Measurements from ENCODE around the gene VAMP1.
"Not testable (repeated sequence)": the region's sequence is repeated elsewhere in the genome, so short reads cannot be mapped to it uniquely, and the experiment has no call there.

VAMP1 gene

DNA sequence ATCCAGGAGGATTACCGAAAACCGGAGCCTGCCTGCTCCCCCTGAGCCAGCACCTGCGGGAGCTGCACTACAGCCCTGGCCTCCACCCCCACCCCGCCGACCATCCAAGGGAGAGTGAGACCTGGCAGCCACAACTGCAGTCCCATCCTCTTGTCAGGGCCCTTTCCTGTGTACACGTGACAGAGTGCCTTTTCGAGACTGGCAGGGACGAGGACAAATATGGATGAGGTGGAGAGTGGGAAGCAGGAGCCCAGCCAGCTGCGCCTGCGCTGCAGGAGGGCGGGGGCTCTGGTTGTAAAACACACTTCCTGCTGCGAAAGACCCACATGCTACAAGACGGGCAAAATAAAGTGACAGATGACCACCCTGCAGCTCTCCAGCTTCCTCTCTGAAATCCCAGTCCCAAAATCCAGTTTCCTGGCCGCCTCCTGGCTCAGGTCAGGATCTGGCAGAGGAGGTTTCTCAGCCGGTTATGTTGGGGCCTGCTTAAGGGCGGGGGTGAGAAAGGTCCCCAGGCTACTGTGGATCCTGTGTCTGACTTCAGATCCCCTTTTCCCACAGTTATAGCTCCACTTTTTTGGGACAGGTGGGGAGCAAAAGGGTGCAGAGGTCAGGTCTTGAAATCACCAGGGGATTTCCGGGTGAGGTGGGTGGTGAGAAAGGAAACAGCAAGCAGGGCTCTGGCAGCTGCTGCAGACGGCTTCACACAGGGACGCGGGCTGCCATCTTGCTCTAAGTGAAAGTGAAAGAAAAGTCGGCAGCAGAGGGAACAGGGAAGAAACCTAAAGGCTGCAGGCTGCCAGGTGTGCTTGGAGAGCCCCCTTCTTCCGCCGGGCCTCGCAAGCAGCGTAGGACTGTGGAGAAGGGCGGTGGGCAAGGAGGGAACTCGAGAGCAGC, 18.9 kb downstream of the VAMP1 start, which contains the start of gene TAPBPL:
Gene TAPBPL, plus strand, starts transcription at position 695 of the 897 bp plus-strand sequence. CDS start 207 bp downstream, outside the sequence.
- ATAC-seq, result peak; percentile 87 to 89

DNA sequence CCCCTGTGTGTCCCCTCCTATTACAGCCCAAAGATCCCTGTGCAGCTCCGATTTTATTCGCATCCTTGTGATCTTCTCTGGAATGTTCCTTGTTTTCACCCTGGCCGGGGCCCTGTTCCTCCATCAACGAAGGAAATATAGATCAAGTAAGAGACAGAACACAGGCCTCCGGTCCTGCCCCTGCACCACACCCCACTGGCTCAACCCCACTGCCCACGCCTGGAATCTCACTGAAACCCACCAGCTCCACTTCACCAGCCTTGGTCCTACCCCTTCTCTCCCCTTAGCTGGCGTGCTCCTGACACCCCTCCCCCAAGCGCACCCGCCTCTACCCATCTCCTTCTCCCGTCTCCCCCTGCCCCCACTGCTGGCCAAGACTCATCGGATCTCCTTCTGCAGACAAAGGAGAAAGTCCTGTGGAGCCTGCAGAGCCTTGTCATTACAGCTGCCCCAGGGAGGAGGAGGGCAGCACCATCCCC, 19.6 kb downstream of the VAMP1 start:
- no peak for ATAC-seq

DNA sequence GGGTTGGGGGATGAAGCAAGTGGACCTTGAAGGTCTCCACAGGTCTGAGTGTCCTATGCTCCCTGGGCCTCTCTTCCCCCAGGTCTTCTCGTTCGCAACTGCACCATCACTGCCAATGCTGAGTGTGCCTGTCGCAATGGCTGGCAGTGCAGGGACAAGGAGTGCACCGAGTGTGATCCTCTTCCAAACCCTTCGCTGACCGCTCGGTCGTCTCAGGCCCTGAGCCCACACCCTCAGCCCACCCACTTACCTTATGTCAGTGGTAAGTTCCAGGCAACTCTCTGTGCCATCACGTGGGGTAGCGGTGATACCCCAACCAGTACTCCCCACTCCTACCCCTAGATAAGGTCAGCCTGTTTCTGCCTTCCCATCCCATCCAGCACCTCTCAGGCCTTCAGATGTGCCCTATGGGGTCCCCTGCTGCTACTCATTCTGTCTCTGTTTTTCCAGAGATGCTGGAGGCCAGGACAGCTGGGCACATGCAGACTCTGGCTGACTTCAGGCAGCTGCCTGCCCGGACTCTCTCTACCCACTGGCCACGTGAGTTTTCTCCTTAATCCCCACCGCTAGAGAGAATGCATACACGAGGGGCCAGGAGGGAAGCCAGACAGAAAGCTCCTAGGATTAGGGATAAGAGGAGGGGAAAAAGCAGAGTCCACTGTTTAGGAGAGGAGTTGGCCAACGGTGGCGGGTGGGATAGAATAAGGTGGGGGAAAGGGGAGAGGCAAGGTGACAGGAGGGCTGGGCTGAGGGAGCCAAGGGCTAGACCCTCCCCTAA, 20.2 kb downstream of the VAMP1 start:
- ATAC-seq, result no peak

DNA sequence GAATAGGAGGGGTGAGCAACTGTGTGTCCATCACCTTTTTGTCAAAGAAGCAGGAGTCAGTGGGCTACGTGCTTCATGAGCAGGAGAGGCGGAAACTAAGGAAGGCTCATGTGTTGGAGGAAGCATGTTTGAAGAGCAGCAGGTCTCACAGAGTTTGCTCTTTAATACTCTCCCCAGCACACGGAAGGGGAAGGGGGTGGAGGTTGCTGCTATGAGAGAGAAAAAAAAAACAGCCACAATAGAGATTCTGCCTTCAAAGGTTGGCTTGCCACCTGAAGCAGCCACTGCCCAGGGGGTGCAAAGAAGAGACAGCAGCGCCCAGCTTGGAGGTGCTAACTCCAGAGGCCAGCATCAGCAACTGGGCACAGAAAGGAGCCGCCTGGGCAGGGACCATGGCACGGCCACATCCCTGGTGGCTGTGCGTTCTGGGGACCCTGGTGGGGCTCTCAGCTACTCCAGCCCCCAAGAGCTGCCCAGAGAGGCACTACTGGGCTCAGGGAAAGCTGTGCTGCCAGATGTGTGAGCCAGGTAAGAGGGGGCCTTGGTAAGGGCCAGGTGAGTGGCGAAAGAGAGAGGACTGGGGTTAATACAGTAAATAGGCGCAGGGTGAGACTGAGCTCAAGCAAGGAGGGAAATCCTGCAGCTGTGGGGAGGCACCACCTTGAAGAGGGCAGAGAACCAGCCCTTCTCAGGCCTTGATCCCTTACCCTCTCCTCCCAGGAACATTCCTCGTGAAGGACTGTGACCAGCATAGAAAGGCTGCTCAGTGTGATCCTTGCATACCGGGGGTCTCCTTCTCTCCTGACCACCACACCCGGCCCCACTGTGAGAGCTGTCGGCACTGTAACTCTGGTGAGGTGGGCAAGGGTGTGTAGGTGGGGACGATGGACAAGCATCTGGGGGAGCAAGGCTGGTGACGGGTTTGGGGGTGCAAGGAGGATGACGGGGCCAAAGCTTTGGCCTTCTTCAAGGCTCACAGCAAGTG, 25.5 kb downstream of the VAMP1 start, which contains the start of gene CD27:
Gene CD27, plus strand, starts transcription at position 252 of the 985 bp plus-strand sequence. Its CDS starts 141 bp downstream, at position 393.
- peak; percentile 16 to 20 for ATAC-seq

DNA sequence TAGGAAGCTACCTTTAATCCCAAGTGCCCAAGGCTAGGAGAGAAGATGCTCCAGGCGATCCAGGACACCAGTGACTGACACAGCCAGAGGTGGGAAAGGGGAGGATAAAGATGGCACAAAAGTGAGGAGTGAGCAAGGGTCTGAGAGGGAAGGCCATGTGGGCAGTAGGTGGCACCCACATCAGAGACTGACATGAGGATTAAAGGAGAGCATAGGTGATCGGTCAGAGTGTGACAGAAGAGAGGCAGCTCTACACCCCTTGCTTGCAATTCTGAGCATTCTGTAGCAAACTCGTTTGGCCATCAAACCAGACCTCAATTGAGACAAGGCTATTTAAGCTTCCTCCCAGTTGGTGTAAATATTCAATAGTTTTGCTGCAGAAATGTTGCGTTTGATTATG, 26.4 kb downstream of the VAMP1 start:
- ATAC-seq, result no peak

DNA sequence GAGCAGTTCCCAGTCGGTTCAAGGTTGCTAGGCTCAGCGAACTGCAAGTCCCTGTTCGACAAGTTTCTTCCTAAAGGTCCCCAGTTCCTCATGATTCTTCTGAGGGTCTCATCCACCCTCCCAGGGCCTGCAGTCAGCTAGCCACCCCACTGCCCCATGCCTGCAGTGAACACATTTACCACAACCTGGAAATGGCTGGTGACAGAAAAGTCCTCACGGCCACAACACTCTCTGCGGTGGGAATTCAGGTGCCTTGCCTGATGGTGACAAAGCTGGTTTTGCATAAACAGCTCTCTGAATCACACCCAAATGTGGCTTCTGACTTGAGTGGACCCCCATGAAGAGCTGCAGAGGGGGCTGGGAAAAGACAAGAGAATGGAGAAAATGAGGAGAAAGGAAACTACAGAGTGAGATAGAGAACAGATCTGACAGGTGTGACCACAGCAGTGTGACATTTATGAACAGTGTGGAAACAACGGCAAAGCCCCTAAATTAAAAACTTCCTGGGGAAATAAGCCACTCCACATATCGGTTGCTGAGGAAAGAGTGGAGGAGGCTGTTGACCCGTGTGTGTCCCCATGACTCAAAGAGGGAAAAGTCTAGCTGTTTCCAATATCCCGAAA, 27.0 kb downstream of the VAMP1 start:
- peak; percentile 80 to 81 for ATAC-seq

DNA sequence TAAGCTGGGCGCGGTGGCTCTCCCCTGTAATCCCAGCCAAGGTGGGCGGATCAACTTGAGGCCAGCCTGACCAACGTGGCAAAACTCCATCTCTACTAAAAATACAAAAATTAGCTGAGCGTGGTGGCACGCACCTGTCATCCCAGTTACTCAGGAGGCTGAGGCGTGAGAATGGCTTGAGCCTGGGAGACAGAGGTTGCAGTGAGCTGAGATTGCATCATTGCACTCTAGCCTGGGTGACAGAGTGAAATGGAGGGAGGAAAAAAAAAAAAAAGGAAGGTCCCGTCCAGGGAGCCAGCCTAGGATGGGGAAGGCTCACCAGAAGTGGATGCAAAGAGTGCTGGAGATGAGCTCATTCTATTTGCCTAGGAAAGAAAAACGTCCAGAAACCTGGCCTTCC, 27.6 kb downstream of the VAMP1 start:
- ATAC-seq, result no peak

DNA sequence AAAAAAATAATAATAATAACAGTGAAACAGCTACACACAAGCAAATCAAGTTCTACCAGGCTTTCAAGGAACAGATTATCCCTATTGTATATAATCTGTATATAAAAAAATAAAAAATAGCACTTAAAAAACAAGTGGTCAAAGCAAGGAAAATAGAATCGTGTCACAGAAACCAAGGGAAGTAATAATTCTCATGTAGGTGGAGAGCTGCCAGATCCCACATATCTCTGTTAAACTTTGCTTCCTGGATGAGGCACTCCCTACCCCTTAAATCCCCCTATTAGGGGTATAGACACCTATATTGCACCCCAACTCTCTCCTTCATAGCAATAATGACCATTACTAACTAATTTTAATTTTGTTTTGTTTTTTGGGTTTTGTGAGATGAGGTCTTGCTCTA, 30.1 kb downstream of the VAMP1 start:
- ATAC-seq, result no peak

DNA sequence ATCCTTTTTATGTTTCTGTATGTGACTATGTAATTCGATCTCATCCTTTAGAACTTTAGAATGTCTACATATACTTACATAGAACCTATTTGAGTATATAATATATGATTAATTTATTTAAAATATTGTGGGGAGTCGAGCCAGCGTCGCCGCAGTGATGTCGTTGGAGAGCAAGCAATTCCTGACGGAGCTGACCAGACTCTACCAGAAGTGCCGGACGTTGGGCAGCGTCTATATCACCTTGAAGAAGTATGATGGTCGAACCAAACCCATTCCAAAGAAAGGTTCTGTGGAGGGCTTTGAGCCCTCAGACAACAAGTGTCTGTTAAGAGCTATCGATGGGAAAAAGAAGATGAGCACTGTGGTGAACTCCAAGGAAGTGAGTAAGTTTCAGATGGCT, 32.1 kb downstream of the VAMP1 start:
- no peak for ATAC-seq

DNA sequence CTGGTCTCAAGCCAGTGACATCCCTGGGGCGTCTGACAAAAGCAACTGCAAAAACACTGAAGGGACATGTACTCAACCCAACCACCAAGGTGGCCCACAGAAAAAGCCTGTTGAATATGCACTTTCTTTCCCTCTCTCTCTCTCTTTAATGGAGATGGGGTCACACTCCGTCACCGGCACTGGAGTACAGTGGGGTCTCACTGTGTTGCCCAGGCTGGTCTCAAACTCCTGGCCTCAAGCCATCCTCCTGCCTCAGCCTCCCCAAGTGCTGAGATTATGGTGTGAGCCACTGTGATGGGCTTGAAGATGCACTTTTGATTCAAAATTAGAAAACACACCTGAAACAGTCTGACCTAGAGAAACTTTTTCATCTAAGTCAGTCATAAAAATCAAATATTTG, 32.9 kb downstream of the VAMP1 start:
- no peak for ATAC-seq

DNA sequence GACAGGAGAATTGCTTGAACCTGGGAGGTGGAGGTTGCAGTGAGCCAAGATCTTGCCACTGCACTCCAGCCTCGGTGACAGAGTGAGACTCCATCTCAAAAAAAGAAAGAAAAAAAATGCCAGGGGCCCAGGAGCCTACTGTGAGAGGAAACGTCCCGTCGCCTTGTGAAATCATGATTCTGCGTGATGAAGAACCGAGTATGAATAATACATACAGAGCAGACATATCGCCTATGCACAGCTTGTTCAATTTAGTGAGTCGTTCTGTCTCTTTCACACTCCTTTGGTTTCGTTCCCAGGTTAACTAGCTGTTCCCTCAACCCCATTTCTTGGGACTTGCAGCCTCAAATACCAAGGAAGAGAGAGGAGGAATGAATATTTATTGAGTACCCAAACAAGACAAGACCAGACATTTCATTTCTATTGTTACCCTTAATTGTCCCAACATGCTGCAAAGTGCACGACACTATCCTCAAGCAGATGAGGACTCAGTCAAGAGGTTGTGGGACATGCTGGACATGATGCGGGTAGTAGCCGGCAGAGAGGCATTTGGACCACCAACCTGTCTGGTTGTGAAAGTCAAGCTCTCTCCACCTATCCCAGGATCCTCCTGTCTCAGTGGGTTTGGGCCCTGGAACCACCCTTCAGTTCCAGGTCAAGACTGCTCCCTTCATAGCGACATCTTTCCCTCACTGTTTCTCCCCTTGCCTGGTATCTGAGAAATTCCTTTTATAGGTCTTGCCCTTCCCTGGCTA, 34.3 kb downstream of the VAMP1 start:
- no peak for ATAC-seq

DNA sequence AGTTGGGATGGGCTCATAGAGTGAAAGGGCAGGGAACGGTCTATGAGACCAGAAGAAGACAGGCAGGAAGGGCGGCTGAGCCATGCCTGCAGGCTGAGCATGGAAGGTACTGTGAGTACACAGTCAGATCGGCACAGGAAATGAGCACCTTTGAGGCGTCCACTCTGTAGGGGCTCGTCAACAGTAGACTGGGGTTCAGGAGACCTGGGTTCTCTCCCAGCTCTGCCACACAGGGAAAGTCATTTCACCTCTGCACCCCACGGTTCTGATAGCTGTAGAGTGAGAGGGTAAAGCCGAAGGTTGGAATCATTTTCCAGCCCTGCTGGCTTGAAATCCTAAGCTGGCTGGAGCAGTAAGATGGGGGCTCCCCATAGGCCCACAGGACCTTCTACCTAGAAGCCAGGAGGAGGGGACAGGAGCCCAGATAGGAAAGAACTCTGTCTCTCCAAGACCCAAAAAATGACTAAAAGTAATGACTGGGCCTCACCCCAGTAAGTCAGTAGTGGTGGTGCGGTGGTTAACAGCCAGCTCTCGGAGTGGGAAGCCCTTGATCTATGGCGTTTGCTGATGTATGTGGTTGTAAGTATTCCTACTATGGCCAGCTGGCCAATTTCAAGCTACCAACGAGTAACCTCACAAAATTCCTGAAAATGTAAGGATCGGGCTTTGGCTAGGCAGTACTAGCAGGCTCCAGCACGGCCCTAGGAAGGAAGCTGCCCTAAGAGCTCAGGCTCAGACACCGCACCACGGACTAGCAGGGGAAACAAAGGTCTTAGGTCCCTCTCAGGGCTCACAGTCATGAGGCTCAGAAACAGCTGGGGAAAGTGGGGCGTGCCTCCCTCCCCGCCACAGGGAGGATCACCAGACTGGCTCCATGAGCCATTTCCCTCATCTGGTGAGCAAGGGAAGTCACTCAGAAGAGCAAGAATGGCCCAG, 36.0 kb downstream of the VAMP1 start:
- ATAC-seq, result peak; percentile 85 to 87

DNA sequence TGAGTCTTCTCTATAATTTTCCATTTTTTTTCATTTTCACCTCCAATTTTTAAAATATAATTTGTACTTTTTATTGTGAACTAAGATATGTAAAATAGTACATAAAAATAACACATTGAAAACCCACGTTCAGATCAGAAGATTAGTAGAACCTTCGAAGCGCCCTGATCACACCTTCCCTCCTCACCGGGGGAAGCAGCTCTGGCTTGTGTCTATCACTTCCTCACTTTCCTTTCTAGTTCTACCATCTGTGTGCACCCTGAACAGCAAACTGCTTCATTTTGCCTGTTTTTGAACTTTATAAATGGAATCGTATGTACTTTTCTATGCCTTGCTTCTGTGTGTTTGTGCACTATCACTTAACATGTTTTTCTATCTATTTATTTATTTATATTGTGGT, 37.5 kb downstream of the VAMP1 start:
- no peak for ATAC-seq

DNA sequence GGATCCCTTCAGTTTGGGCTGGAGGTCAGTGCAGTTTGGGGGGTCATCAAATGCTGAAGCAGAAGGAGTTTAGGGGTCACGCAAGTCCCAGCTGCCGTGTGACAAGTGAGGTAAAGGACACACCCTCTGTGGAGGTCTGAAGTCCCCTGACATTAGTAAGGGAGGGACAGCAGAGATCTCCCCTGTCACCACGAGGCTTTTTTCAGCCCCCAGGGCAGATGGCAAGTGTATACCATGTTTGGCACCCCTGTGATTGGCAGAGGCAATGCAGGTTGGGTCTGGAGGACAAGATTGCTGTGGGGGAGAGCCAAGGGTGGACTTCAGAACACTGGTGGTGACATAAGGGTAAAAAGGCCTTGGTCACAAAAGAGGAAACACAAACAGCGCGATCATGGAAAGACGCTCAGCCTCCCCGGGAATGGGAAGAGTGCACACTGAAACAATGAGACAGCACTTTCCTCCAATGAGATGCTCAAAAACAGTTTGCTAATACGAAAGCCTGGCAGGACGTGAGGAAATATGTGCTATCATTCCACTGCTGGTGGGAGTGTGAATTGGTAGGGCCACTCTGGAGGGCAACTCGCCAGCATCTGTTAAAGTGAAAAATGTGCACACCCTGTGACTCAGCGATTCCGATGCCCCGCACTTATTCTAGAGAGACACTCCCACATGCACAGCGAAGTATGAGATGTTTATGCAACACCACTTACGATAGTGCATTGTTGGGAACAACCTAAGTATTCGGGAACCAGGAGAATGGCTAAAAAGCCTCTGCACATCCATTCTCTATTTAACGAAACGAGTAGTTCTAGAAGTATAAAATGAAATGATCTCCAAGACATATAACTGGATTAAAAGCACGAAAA, 40.1 kb downstream of the VAMP1 start:
- no peak for ATAC-seq

DNA sequence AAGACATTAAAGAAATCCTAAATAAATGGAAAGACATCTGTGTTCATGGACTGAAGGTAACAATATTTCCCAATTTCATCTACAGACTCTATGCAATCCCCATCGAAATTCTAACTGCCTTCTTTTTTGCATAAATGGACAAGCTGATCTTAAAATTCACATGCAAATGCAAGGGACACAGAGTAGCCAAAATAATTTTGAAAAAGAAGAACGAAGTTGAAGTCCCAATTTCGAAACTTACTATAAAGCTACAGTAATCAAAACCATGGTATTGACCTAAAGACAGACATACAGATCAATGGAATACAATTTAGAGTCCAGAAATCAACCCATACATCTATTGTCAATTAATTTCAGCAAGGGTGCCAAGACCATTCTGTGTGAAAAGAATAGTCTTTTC, 42.2 kb downstream of the VAMP1 start:
- no peak for ATAC-seq

DNA sequence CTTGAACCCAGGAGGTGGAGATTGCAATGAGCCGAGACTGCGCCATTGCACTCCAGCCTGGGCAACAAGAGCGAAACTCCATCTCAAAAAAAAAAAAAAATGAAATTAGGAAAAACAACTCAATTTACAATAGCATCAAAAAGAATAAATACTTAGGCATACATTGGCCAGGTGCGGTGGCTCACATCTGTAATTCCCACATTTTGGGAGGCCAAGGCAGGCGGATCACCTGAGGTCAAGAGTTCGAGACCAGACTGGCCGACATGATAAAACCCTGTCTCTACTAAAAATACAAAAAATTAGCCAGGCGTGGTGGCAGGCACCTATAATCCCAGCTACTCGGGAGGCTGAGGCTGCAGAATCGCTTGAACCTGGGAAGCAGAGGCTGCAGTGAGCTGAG, 42.7 kb downstream of the VAMP1 start:
- not testable (repeated sequence) for ATAC-seq

DNA sequence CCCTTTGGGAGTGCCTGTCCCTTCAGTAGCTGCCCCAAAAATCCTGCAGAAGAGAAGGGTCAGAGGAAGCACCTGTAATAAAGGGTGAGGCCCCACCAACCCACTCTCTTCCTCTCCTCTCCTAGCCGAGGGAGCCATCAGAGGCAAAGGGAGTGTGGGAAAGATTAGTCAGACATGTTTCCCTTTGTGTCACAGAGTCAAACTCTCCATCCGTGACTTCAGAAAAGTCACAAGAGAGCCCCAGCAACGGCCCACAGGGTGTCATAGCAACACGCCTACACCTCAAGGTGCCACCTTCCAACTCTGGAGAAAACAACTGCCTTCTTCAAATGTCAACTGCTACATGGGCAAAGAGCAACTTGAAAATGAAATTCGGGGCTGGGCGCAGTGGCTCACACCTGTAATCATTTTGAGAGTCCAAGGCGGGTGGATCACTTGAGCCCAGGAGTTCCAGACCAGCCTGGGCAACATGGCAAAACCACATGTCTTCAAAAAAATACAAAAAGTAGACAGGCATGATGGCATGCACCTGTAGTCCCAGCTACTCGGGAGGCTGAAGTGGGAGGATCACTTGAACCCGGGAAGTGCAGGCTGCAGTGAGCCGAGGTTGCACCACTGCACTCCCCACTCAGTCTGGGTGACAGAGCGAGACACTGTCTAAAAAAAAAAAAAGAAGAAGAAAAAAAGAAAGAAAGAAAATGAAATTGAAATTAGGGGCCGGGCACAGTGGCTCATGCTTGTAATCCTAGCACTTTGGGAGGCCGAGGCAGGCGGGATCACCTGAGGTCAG, 43.4 kb downstream of the VAMP1 start:
- ATAC-seq, result peak; percentile 86 to 87
